GM23338 (cell line): ENCODE data around the gene NBPF1. TPM values are rescaled to one million over a fixed set of nuclear protein-coding genes. Genes with fewer than 3 reads are reported as not detected.
"Not testable (repeated sequence)": the region's sequence is repeated elsewhere in the genome, so short reads cannot be mapped to it uniquely, and the experiment has no call there.

Source experiments
- ATAC-seq: fragments of 200-7000 bp; cut with Tn5 transposase; 3 replicates; pipeline ENCODE4 v1.9.1; 2020
- DNase-seq: peaks from one replicate; pipeline ENCODE4 v3.0.0-alpha.2; 2015; ENCODE audit warnings: low spot score
- H2AFZ ChIP-seq: fragments of 200-600 bp; sonication (generic); 2 replicates; pipeline ENCODE4 v1.8.0; 2016; ENCODE audit warnings: antibody characterized with exemption, mild to moderate bottlenecking, moderate library complexity
- H3F3A ChIP-seq: fragments of 200-600 bp; sonication (generic); replicated peaks from 2 replicates; pipeline ENCODE4 v1.8.0; 2017; ENCODE audit warnings: antibody characterized with exemption, mixed run types, low read depth
- H3K27ac ChIP-seq: fragments of 200-600 bp; sonication (generic); 2 replicates; pipeline ENCODE4 v1.6.1; 2016; ENCODE audit warnings: low read depth
- H3K27me3 ChIP-seq: fragments of 200-600 bp; sonication (generic); 2 replicates; pipeline ENCODE4 v1.8.0; 2016; ENCODE audit warnings: mild to moderate bottlenecking, mixed run types, moderate library complexity; ENCODE audit not compliant: insufficient read depth
- H3K36me3 ChIP-seq: fragments of 200-600 bp; sonication (generic); 2 replicates; pipeline ENCODE4 v1.8.0; 2016; ENCODE audit warnings: mild to moderate bottlenecking; ENCODE audit not compliant: insufficient read depth
- H3K4me1 ChIP-seq: fragments of 200-600 bp; sonication (generic); 2 replicates; pipeline ENCODE4 v1.8.0; 2016; ENCODE audit warnings: mild to moderate bottlenecking, moderate library complexity; ENCODE audit not compliant: insufficient read depth
- H3K4me2 ChIP-seq: fragments of 200-600 bp; sonication (generic); 2 replicates; pipeline ENCODE4 v1.7.1; 2017; ENCODE audit warnings: mixed run types
- H3K4me3 ChIP-seq: fragments of 200-600 bp; sonication (generic); 2 replicates; pipeline ENCODE4 v1.6.1; 2016; ENCODE audit warnings: mixed run types
- H3K79me2 ChIP-seq: fragments of 200-600 bp; sonication (generic); replicated peaks from 2 replicates; pipeline ENCODE4 v1.8.0; 2017; ENCODE audit warnings: mild to moderate bottlenecking; ENCODE audit not compliant: insufficient read depth
- H3K9me2 ChIP-seq: fragments of 200-600 bp; sonication (generic); 2 replicates; pipeline ENCODE4 v1.8.0; 2017; ENCODE audit not compliant: insufficient read depth
- H4K20me1 ChIP-seq: fragments of 200-600 bp; sonication (generic); replicated peaks from 2 replicates; pipeline ENCODE4 v1.8.0; 2017; ENCODE audit warnings: mild to moderate bottlenecking; ENCODE audit not compliant: insufficient read depth
- H3K27ac Mint-ChIP-seq: 2 replicates; pipeline ENCODE4 v1.8.0; 2020; ENCODE audit warnings: inconsistent platforms, mild to moderate bottlenecking, moderate library complexity, mixed read lengths
- H3K27me3 Mint-ChIP-seq: 3 replicates; pipeline ENCODE4 v1.8.0; 2022; ENCODE audit warnings: low read depth, mild to moderate bottlenecking, moderate library complexity, mixed read lengths, inconsistent platforms; ENCODE audit not compliant: insufficient read depth, poor library complexity
- H3K36me3 Mint-ChIP-seq: 3 replicates; pipeline ENCODE4 v1.8.0; 2021; ENCODE audit warnings: low read depth, mild to moderate bottlenecking, inconsistent platforms, moderate library complexity, mixed read lengths
- H3K4me1 Mint-ChIP-seq: 3 replicates; pipeline ENCODE4 v1.8.0; 2020; ENCODE audit warnings: mild to moderate bottlenecking, inconsistent platforms, mixed read lengths
- H3K4me3 Mint-ChIP-seq: 3 replicates; pipeline ENCODE4 v1.8.0; 2021; ENCODE audit warnings: moderate library complexity, mild to moderate bottlenecking, inconsistent platforms, mixed read lengths
- H3K9me3 Mint-ChIP-seq: 3 replicates; pipeline ENCODE4 v1.8.0; 2020; ENCODE audit warnings: moderate library complexity, mild to moderate bottlenecking, inconsistent platforms, mixed read lengths
- polyA plus RNA-seq: library from polyadenylated mRNA; unstranded; fragments of >200 nt; fragmentation: Nextera tagmentation; extraction: Ambion mirVana; gene quantifications from 2 replicates; pipeline ENCODE4 v1.2.1, GENCODE V29; 2016
- total RNA-seq: library from RNA; depleted of rRNA; stranded (reverse); fragments of >200 nt; shearing (Covaris generic); gene quantifications from 2 replicates; pipeline ENCODE4 v1.2.3, GENCODE V29; 2014
- TF ChIP-seq, protein P1 (sequence below), 2 experiments: fragments of 200-600 bp in 1 of 2; sonication (generic) in 1 of 2; conservative IDR thresholded peaks; 2 replicates each; pipeline versions ENCODE4 v1.5.1 to v1.6.1; 2016 to 2017; ENCODE audit warnings: antibody characterized with exemption in 2 of 2, low read depth in 2 of 2, mild to moderate bottlenecking in 2 of 2, moderate library complexity in 1 of 2

Gene NBPF1
- total and polyA plus RNA-seq, 2 experiments from 2014 or later = 9.5 to 11.8 TPM

DNA sequence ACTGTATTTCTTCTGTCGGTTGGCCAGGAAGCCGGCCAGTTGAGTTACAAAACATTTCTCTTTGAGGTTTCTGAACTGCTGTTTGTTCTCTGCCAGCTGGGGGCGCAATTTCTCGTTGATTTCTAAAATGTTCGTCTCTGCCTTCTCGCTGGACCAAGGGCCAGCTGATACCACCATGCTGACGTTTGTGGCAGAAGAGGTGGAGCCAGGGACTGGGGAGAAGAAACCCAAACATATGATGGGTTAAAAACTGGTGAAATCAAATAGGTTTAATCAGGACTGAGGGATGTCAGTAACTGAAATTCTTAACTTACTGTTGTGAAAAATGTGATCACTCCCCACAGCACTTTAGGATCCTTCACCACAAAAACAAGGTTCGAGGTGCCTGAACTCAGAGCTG is 21.5 kb downstream of the NBPF1 start:
- not testable (repeated sequence) for H3K27me3 Mint-ChIP-seq

DNA sequence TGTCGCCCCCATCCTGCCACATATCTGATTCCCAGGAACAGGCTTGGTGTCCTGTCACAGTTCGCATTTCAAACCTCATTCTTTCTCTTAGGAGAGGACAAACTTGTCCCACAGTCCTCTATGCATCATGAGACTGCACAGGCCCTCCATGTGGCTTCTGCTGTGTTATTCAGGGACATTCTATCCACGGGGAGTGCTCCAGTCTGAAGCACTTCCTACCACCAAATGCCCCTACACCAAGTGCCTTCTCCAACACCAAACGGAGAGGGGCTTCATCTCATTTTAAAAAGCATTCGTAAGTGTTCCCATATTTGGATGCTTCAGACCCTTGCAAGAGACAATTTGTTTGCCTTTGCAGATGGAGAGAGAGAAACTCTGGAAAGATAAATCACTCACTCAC is 25.3 kb downstream of the NBPF1 start:
- H3K4me1 Mint-ChIP-seq, DNase-seq, H4K20me1 ChIP-seq, H3K36me3 Mint-ChIP-seq, H3K9me2 ChIP-seq, H3K9me3 Mint-ChIP-seq, H3K4me2 ChIP-seq, ATAC-seq, H3K27me3 Mint-ChIP-seq, H3K4me3 Mint-ChIP-seq, H3K27ac ChIP-seq, H3K27ac Mint-ChIP-seq, H2AFZ ChIP-seq, H3K36me3 ChIP-seq, H3K4me1 ChIP-seq, H3F3A ChIP-seq, H3K79me2 ChIP-seq, H3K4me3 ChIP-seq, H3K27me3 ChIP-seq: not testable (repeated sequence)

More for the DNA sequence above, 21.5 kb downstream of the NBPF1 start:
- H3K9me3 Mint-ChIP-seq, H3K27ac ChIP-seq, H3K4me3 Mint-ChIP-seq, H3F3A ChIP-seq, ATAC-seq, H3K4me1 Mint-ChIP-seq, H2AFZ ChIP-seq, H3K4me1 ChIP-seq, H3K9me2 ChIP-seq, H3K36me3 ChIP-seq, H3K36me3 Mint-ChIP-seq, H3K4me2 ChIP-seq, H3K79me2 ChIP-seq, DNase-seq, H4K20me1 ChIP-seq, H3K4me3 ChIP-seq, H3K27ac Mint-ChIP-seq, H3K27me3 ChIP-seq: not testable (repeated sequence)
- TF ChIP-seq, protein P1, sequence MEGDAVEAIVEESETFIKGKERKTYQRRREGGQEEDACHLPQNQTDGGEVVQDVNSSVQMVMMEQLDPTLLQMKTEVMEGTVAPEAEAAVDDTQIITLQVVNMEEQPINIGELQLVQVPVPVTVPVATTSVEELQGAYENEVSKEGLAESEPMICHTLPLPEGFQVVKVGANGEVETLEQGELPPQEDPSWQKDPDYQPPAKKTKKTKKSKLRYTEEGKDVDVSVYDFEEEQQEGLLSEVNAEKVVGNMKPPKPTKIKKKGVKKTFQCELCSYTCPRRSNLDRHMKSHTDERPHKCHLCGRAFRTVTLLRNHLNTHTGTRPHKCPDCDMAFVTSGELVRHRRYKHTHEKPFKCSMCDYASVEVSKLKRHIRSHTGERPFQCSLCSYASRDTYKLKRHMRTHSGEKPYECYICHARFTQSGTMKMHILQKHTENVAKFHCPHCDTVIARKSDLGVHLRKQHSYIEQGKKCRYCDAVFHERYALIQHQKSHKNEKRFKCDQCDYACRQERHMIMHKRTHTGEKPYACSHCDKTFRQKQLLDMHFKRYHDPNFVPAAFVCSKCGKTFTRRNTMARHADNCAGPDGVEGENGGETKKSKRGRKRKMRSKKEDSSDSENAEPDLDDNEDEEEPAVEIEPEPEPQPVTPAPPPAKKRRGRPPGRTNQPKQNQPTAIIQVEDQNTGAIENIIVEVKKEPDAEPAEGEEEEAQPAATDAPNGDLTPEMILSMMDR (conservative IDR thresholded peaks at IDR 0.05; ENCODE audit: low read depth in 2 of 2) = peak; percentile 15 to 38; a peak in 2 of 4 replicates

DNA sequence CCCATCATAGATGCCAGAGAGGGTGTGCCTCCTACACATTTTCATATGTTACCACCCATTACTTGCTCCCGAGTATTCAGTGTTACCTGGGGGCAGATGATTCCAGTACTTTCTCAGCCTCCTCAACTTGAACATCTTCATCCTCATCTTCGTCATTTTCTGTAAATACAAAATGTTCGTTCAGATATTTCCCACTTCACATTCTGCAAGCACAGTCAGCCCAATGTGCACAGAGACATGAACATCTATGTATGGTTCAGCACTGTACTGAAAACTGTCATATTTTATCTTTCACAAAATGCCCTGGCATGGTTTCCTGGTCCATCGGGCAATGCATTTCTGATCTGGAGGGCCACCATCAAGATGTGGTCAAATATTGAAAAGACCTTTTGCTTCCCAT is 25.7 kb downstream of the NBPF1 start:
- H3K27me3 ChIP-seq, H3K4me3 Mint-ChIP-seq, H3K4me2 ChIP-seq, H3K4me1 ChIP-seq, H3F3A ChIP-seq, H3K4me1 Mint-ChIP-seq, H3K27ac ChIP-seq, H3K9me3 Mint-ChIP-seq, H3K27me3 Mint-ChIP-seq, H3K79me2 ChIP-seq, H3K4me3 ChIP-seq, DNase-seq, H2AFZ ChIP-seq, H3K36me3 ChIP-seq, H3K36me3 Mint-ChIP-seq, ATAC-seq, H4K20me1 ChIP-seq, H3K27ac Mint-ChIP-seq, H3K9me2 ChIP-seq: not testable (repeated sequence)

DNA sequence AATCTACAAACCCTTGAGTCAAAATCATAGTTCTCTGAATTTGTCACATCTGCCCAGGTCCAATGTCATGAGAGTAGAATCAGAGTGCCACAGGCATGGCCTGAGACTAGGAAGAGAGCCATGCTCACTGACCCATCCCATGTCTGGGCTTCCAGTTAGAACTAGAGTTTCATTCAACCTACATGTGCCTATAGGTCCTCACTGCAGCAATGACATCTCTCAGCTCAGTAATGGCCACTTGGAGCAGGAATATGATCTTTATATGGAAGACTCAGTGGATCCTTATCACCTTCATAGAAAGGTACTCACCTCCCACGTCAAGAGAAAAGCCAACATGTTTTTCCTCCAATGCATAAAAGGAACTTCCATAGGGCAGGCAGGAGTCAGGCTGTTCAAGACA is 48.0 kb downstream of the NBPF1 start:
- H3K4me3 Mint-ChIP-seq, H3K36me3 ChIP-seq, H3K4me2 ChIP-seq, H3K36me3 Mint-ChIP-seq, H3K27ac Mint-ChIP-seq, H2AFZ ChIP-seq, H3K27me3 Mint-ChIP-seq, H3K27ac ChIP-seq, H3K4me3 ChIP-seq, H3K9me3 Mint-ChIP-seq, H3K79me2 ChIP-seq, ATAC-seq, H4K20me1 ChIP-seq, H3K9me2 ChIP-seq, H3K27me3 ChIP-seq, H3F3A ChIP-seq, H3K4me1 ChIP-seq, H3K4me1 Mint-ChIP-seq, DNase-seq: not testable (repeated sequence)

DNA sequence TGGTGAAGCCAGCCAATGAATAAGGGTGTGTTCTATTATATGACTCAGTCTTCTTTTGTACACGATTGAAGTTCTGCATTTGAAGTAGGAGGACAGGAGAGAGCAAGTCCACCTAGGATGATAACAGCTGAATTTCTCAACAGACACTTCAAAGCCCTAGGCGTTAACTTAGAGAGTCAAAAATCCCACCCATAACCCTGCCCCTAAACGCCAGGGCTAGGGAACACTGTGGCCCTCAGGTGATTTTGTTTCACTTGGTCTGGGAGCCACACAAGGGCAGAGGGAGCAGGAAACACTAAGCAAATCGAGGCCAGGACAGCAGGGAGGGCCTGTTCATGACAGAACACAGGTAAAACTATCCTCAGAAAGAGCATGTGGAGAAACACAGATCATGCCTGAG is 52.3 kb downstream of the NBPF1 start:
- H3K27ac ChIP-seq, H3K36me3 Mint-ChIP-seq, H3K9me2 ChIP-seq, H3K27me3 ChIP-seq, H3K27ac Mint-ChIP-seq, H3K79me2 ChIP-seq, H3F3A ChIP-seq, H3K9me3 Mint-ChIP-seq, H3K4me1 Mint-ChIP-seq, H4K20me1 ChIP-seq, H3K4me1 ChIP-seq, H3K36me3 ChIP-seq, H2AFZ ChIP-seq, H3K4me2 ChIP-seq, H3K27me3 Mint-ChIP-seq, ATAC-seq, H3K4me3 ChIP-seq, H3K4me3 Mint-ChIP-seq, DNase-seq: not testable (repeated sequence)

DNA sequence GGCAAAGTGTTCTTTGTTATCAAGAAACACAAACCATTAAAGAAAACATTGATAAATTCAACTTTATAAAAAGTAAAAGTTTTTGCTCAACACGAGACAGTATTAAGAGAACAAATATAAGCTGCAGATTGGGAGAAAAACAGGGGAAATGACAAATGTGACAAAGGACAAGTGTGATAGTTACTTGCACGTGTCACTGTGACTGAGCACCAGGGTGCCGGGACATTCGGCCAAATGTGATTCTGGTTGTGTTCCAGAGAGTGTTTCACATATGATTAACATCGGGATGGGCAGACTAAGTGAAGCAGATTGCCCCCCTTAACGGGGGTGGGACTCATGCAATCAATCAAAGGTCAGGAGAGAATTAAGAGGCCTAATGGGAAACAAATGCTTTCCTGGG is 52.9 kb downstream of the NBPF1 start:
- H2AFZ ChIP-seq, H3K79me2 ChIP-seq, H3K4me3 ChIP-seq, H3K4me3 Mint-ChIP-seq, H3K36me3 Mint-ChIP-seq, H3K4me2 ChIP-seq, H3K27ac Mint-ChIP-seq, H3K36me3 ChIP-seq, H3K27me3 ChIP-seq, H3K27ac ChIP-seq, ATAC-seq, H3K27me3 Mint-ChIP-seq, DNase-seq, H3K9me2 ChIP-seq, H3K4me1 Mint-ChIP-seq, H3K4me1 ChIP-seq, H4K20me1 ChIP-seq, H3K9me3 Mint-ChIP-seq, H3F3A ChIP-seq: not testable (repeated sequence)
